Lung (tissue), 13 donors: ENCODE results near the gene SPG7. TPM values are rescaled to one million over a fixed set of nuclear protein-coding genes. Genes with fewer than 3 reads are reported as not detected.

Source experiments
- ATAC-seq: fragments of 200-7000 bp; cut with Tn5 transposase; one replicate; pipeline ENCODE4 v1.9.1; 2020; ENCODE audit warnings: moderate number of reproducible peaks; ENCODE audit not compliant: insufficient read depth, low FRiP score
- DNase-seq, 3 donors: peaks; one replicate each; pipeline ENCODE4 v3.0.0-alpha.2; 2013 to 2017
- H3K27ac ChIP-seq, 2 donors: one replicate each; pipeline ENCODE4 v1.5.1; 2013; ENCODE audit warnings: mild to moderate bottlenecking in 2 of 2, moderate library complexity in 2 of 2, control low read depth in 1 of 2, inconsistent platforms in 1 of 2, low read depth in 1 of 2, low read length in 1 of 2
- H3K27me3 ChIP-seq, 3 donors: one replicate each; pipeline ENCODE4 v1.5.1; 2013; ENCODE audit warnings: low read length in 2 of 3; ENCODE audit not compliant: control insufficient read depth in 3 of 3, insufficient read depth in 3 of 3
- H3K36me3 ChIP-seq, 4 donors: one replicate each; pipeline ENCODE4 v1.5.1; 2013; ENCODE audit warnings: low read length in 4 of 4, mild to moderate bottlenecking in 1 of 4, moderate library complexity in 1 of 4; ENCODE audit not compliant: control insufficient read depth in 4 of 4, insufficient read depth in 4 of 4
- H3K4me1 ChIP-seq, 5 donors: one replicate each; pipeline ENCODE4 v1.5.1; 2013; ENCODE audit warnings: low read length in 5 of 5, mild to moderate bottlenecking in 2 of 5, moderate library complexity in 1 of 5; ENCODE audit not compliant: control insufficient read depth in 5 of 5, insufficient read depth in 5 of 5
- H3K4me3 ChIP-seq: one replicate; pipeline ENCODE4 v1.5.1; 2013; ENCODE audit warnings: mild to moderate bottlenecking, control low read depth, moderate library complexity
- H3K9ac ChIP-seq, 2 donors: one replicate each; pipeline ENCODE4 v1.5.1; 2013; ENCODE audit warnings: low read length in 2 of 2, control low read depth in 1 of 2; ENCODE audit not compliant: insufficient read depth in 1 of 2
- H3K9me3 ChIP-seq, 4 donors: one replicate each; pipeline ENCODE4 v1.5.1; 2013; ENCODE audit warnings: low read length in 3 of 4, mild to moderate bottlenecking in 1 of 4, moderate library complexity in 1 of 4; ENCODE audit not compliant: control insufficient read depth in 4 of 4, insufficient read depth in 3 of 4
- CTCF ChIP-seq: IDR thresholded peaks from 2 replicates; pipeline ENCODE4 v1.5.1; 2012; ENCODE audit warnings: mild to moderate bottlenecking; ENCODE audit errors: control extremely low read depth, extremely low read depth
- WGBS, 2 donors: extraction: QIAGEN DNeasy Blood & Tissue Kit; methylation state at CpG; one replicate each; pipeline ENCODE4 v1.1.7; 2013; 5-methylcytosine and 5-hydroxymethylcytosine counted together
- polyA plus RNA-seq, 2 donors: library from polyadenylated mRNA; stranded (reverse); fragments of 200-250 nt; gene quantifications; one replicate each; pipeline ENCODE4 v1.2.1, GENCODE V29; 2013
- small RNA-seq: library from RNA; depleted of rRNA; stranded (forward); fragments of <200 nt; gene quantifications from one replicate; pipeline ENCODE3, GENCODE V24; 2014; ENCODE audit warnings: low replicate concordance
- total RNA-seq, 2 donors: library from RNA; depleted of rRNA in 1 of 2; stranded (reverse); fragments of >200 nt in 1 of 2; gene quantifications; one replicate each; pipeline ENCODE4 v1.2.1, GENCODE V29; 2014 to 2021
- donor health status: control.
- donor health status: control.
- donor health status: Bipolar disorder and iron deficiency.
- donor health status: healthy.
- donor health status: DM: yes; HTN: yes; CAD: no.

SPG7 gene
- total and polyA plus RNA-seq, 4 donors = 59.0 to 114 (median 95.4) TPM

DNA sequence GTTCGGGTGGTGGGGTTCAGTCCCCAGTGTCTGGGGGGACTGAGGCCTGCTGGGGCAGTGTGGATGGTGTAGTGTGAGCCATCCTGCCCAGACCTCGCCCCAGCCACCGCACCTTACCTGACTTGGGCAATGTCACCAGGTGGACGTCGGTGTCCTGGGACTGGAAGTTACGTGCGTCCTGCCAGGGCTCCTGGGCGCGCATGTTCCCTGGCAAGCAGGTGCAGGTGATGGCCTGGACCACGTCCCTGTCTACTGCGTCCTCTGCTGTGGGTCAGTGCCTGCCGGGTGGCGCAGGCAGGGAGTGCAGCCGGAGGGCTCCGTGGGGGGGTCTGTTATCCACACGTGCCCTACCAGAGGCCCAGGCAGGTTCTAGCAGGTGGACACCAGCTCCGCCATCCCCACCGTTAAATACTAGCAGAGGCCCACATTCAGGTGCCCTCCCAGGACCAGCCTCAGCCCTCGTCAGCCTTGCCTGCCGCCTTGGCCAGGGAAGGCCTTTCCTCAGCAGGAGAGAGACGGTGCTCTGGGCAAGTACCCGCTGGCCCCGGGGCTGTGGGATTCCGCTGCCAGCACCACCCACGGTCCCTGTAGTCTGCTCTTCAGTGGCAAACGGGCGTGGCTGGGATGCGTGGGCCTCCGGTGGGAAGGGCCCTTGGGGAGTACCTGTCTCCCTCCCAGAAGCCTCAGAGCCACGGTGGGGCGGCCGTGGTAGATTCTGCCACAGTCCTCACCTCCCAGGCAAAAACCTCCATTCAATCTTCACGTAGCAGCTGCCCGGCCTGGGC is 97.2 kb downstream of the SPG7 start:
- Histone ChIP-seq H3K9ac (no peak overlapping the region), H3K9me3 (no peaks in the 10 kb centered on the region), H3K27ac (no peak overlapping the region), H3K27me3 (peaks cover 0 to 8% (median 2%) of the 10 kb centered on the region in 3 donors), H3K4me3 (no peak overlapping the region), H3K36me3 (no peaks in the 10 kb centered on the region), H3K4me1 (peaks cover 0 to 9% (median 3%) of the 10 kb centered on the region in 5 donors)
- TF ChIP-seq CTCF = no peak
- no peak for DNase-seq
- no peak for ATAC-seq
- 90 to 95% methylated on average over 33 to 34 of the region's 34 CpGs for WGBS, 2 donors

GRCh38 chr16:89606006-89606405 is 97.8 kb downstream of the SPG7 start:
- Histone ChIP-seq H3K4me3 (no peak overlapping the region), H3K9ac (no peak overlapping the region), H3K36me3 (no peaks in the 10 kb centered on the region), H3K27ac (no peak overlapping the region), H3K27me3 (peaks cover 0 to 8% (median 2%) of the 10 kb centered on the region in 3 donors), H3K9me3 (no peaks in the 10 kb centered on the region), H3K4me1 (peaks cover 0 to 9% (median 3%) of the 10 kb centered on the region in 5 donors)
- TF ChIP-seq CTCF = no peak
- 88 to 95% methylated on average over 9 of the region's 9 CpGs for WGBS, 2 donors
- DNase-seq = no peak
- no peak for ATAC-seq

Small RNA genes lying within 50 kb of the gene (small RNA-seq; reads per million reads assigned to genes)
- not detected for gene SNORD68

Other genes with a start within 250 kb of the SPG7 start
- gene ANKRD11, start 17.8 kb upstream of the SPG7 start, total RNA-seq = 100 to 1,000 TPM; 111 to 162 TPM
- 10 to 100 TPM; 58.5 to 67.8 TPM for gene ANKRD11, start 17.8 kb upstream of the SPG7 start, polyA plus RNA-seq
- gene RPL13, start 52.3 kb downstream of the SPG7 start, total RNA-seq = 1,000 to 10,000 TPM; 1,905 to 2,186 TPM
- 1,000 to 10,000 TPM; 5,901 to 7,821 TPM for gene RPL13, start 52.3 kb downstream of the SPG7 start, polyA plus RNA-seq
- 1 to 10 TPM in 1 of 2 donors, under 1 TPM in 1; 0.65 to 2.2 TPM for gene CPNE7, start 67.4 kb downstream of the SPG7 start, total RNA-seq
- 1 to 10 TPM; 1.1 to 1.3 TPM for gene CPNE7, start 67.4 kb downstream of the SPG7 start, polyA plus RNA-seq
- 1 to 10 TPM; 1.3 to 8.9 TPM for gene DPEP1, start 105.2 kb downstream of the SPG7 start, total RNA-seq
- under 1 TPM; 0.26 to 0.65 TPM for gene DPEP1, start 105.2 kb downstream of the SPG7 start, polyA plus RNA-seq
- 10 to 100 TPM; 77.0 to 98.4 TPM for gene CHMP1A, start 149.3 kb downstream of the SPG7 start, total RNA-seq
- 10 to 100 TPM; 61.3 to 93.9 TPM for gene CHMP1A, start 149.3 kb downstream of the SPG7 start, polyA plus RNA-seq
- 10 to 100 TPM; 10.8 to 19.1 TPM for gene SPATA33, start 149.4 kb downstream of the SPG7 start, total RNA-seq
- gene SPATA33, start 149.4 kb downstream of the SPG7 start, polyA plus RNA-seq = 1 to 10 TPM; 5.4 to 6.9 TPM
- 10 to 100 TPM; 54.0 to 86.1 TPM for gene CDK10, start 178.3 kb downstream of the SPG7 start, total RNA-seq
- gene CDK10, start 178.3 kb downstream of the SPG7 start, polyA plus RNA-seq = 10 to 100 TPM; 52.0 to 92.7 TPM
- gene SPATA2L, start 193.3 kb downstream of the SPG7 start, total RNA-seq = 10 to 100 TPM in 1 of 2 donors, 1 to 10 TPM in 1; 6.9 to 17.3 TPM
- gene SPATA2L, start 193.3 kb downstream of the SPG7 start, polyA plus RNA-seq = 10 to 100 TPM; 12.1 to 15.1 TPM
- gene VPS9D1, start 212.5 kb downstream of the SPG7 start, total RNA-seq = 10 to 100 TPM in 1 of 2 donors, 1 to 10 TPM in 1; 6.1 to 26.1 TPM
- gene VPS9D1, start 212.5 kb downstream of the SPG7 start, polyA plus RNA-seq = 10 to 100 TPM; 16.1 to 20.2 TPM
- gene ZNF276, start 213.1 kb downstream of the SPG7 start, total RNA-seq = 10 to 100 TPM; 26.5 to 34.9 TPM
- 10 to 100 TPM; 21.8 to 23.6 TPM for gene ZNF276, start 213.1 kb downstream of the SPG7 start, polyA plus RNA-seq